WTC11 (cell line): ENCODE results near the gene CCDC116.

Source experiments
- ELF4 ChIP-seq: sonication (generic); formaldehyde crosslinking; IDR thresholded peaks from 2 replicates; pipeline ENCODE4 v1.8.1; 2022; ENCODE audit warnings: low read depth, mild to moderate bottlenecking, moderate library complexity, missing genetic modification reagents
- FOXP1 ChIP-seq: sonication (generic); formaldehyde crosslinking; IDR thresholded peaks from 2 replicates; pipeline ENCODE4 v1.8.0; 2022; ENCODE audit warnings: missing genetic modification reagents, mild to moderate bottlenecking, moderate library complexity, borderline replicate concordance
- HMGXB4 ChIP-seq: sonication (generic); formaldehyde crosslinking; IDR thresholded peaks from 2 replicates; pipeline ENCODE4 v1.8.1; 2023; ENCODE audit warnings: mild to moderate bottlenecking, moderate library complexity, missing genetic modification reagents

- TF ChIP-seq ELF4 (no peak), HMGXB4 (CRISPR knock-in tag) (no peak), FOXP1 (no peak)
Observed at GRCh38 chr22:21683401-21683811, 50.8 kb downstream of the CCDC116 start.
